Measurements from ENCODE around the gene ANXA7.
"Not testable (repeated sequence)": the region's sequence is repeated elsewhere in the genome, so short reads cannot be mapped to it uniquely, and the experiment has no call there.

GRCh38 chr10:73394325-73394724 is 19.5 kb downstream of the ANXA7 start:
- not testable (repeated sequence) for TF ChIP-seq POLR2A (IDR thresholded peaks at IDR 0.05; ENCODE audit: low read length); GATA1 (IDR thresholded peaks at IDR 0.05; ENCODE audit: low read depth, low read length)

Measured in erythroblast (primary cell).